Spleen (tissue), 7 donors: ENCODE measurements around the gene APOC3.

ENCODE experiments used
- CTCF ChIP-seq, 11 experiments: fragments of 200-600 bp in 7 of 11; fragments of 450-650 bp in 4 of 11; sonication (generic) in 4 of 11; IDR thresholded peaks in 8 of 11; conservative IDR thresholded peaks in 3 of 11; 1 replicate in 7 of 11; 2 replicates in 4 of 11; pipeline versions ENCODE4 v1.4.0 to v1.8.0; 2016 to 2021; ENCODE audit warnings: antibody characterized with exemption in 11 of 11, inconsistent platforms in 4 of 11, mild to moderate bottlenecking in 1 of 11
- POLR2A ChIP-seq, 3 donors: fragments of 450-650 bp; IDR thresholded peaks; one replicate each; pipeline ENCODE4 v1.5.1; 2017; ENCODE audit warnings: antibody characterized with exemption in 3 of 3, mild to moderate bottlenecking in 1 of 3
- donor health status: DM: no; HTN: no; CAD: no; lungs with moderate emphysema.
- donor health status: DM: no; HTN: no; CAD: no.
- donor health status: DM: no; HTN: no; CAD: no.

- no peak for TF ChIP-seq CTCF (IDR thresholded peaks at IDR 0.05 in 8 of 11, conservative IDR thresholded peaks at IDR 0.05 in 3 of 11)
- TF ChIP-seq POLR2A (IDR thresholded peaks at IDR 0.05), result no peak
These were observed 33.2 kb downstream of the APOC3 start for GRCh38 chr11:116862951-116863350.
